Measurements from ENCODE around the gene DSG1. TPM values are rescaled to one million over a fixed set of nuclear protein-coding genes. Genes with fewer than 3 reads are reported as not detected.

DSG1 gene
- total RNA-seq, 1 experiment from 2014 or later, result not detected

DNA sequence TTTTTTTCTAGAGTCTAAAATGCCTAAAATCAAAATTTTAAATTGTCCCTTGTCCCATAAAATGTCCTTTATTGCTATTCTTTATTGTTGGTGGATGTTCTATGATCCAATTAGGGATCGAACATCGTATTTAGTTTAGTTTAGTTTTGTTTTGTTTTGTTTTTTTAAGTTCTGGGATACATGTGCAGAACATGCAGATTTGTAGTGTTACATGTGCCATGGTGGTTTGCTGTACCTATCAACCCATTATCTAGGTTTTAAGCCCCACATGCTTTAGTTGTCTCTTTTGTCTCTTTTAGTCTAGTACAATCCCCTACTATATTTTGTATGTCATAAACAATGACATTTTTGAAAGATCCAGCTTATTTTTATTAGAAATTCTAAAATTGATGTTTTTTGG lies 8.8 kb upstream of the DSG1 start:
- DNase-seq, result no peak
- CTCF ChIA-PET, result no interaction called here
- Mint-ChIP-seq H3K4me3 (ENCODE audit: low read depth, unreplicated experiment) (no peak overlapping the region), H3K4me1 (ENCODE audit: low read depth, unreplicated experiment) (peaks cover 10% of the 10 kb centered on the region), H3K9me3 (ENCODE audit: low read depth, unreplicated experiment) (no peaks in the 10 kb centered on the region), H3K36me3 (ENCODE audit: insufficient read depth, unreplicated experiment) (no peaks in the 10 kb centered on the region), H3K27ac (ENCODE audit: unreplicated experiment) (no peak overlapping the region), H3K27me3 (ENCODE audit: unreplicated experiment) (no peaks in the 10 kb centered on the region)
- TF ChIP-seq, protein P1, sequence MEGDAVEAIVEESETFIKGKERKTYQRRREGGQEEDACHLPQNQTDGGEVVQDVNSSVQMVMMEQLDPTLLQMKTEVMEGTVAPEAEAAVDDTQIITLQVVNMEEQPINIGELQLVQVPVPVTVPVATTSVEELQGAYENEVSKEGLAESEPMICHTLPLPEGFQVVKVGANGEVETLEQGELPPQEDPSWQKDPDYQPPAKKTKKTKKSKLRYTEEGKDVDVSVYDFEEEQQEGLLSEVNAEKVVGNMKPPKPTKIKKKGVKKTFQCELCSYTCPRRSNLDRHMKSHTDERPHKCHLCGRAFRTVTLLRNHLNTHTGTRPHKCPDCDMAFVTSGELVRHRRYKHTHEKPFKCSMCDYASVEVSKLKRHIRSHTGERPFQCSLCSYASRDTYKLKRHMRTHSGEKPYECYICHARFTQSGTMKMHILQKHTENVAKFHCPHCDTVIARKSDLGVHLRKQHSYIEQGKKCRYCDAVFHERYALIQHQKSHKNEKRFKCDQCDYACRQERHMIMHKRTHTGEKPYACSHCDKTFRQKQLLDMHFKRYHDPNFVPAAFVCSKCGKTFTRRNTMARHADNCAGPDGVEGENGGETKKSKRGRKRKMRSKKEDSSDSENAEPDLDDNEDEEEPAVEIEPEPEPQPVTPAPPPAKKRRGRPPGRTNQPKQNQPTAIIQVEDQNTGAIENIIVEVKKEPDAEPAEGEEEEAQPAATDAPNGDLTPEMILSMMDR (IDR thresholded peaks at IDR 0.05; ENCODE audit: unreplicated experiment), result no peak
- intact Hi-C loops (cut with micrococcal nuclease; ENCODE audit: unreplicated experiment), result no loop called here
- no TSS peak for BruUV-seq (replicated peaks)

DNA sequence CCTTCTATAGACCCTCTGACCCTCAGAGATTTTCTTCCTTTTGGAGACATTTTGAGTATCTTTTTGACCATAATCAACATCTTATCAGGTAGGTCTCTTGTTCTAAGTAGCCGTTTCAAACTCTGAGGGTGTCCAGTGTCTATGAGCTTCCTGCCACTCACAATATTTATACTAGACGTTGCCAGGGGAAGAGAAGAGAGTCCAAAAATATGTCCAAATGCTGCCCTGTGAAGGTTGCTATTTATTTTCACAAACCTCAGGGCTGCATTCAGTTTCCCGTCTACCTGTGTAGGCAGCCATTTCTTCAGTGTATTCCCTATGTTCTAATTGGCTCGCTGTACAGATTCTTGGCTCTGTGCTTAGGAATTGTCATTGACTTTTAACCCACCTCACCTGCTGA lies 986 bp upstream of the DSG1 start:
- H3K36me3 Mint-ChIP-seq (ENCODE audit: insufficient read depth, unreplicated experiment), result no peaks in the 10 kb centered on the region
- no peaks in the 10 kb centered on the region for H3K9me3 Mint-ChIP-seq (ENCODE audit: low read depth, unreplicated experiment)
- H3K4me3 Mint-ChIP-seq (ENCODE audit: low read depth, unreplicated experiment), result no peak overlapping the region
- intact Hi-C loops (cut with micrococcal nuclease; ENCODE audit: unreplicated experiment), result no loop called here
- no TSS peak for BruUV-seq (replicated peaks)
- no peak for DNase-seq
- no peaks in the 10 kb centered on the region for H3K4me1 Mint-ChIP-seq (ENCODE audit: low read depth, unreplicated experiment)
- TF ChIP-seq, protein P1 (IDR thresholded peaks at IDR 0.05; ENCODE audit: unreplicated experiment), result no peak
- no peaks in the 10 kb centered on the region for H3K27me3 Mint-ChIP-seq (ENCODE audit: unreplicated experiment)
- H3K27ac Mint-ChIP-seq (ENCODE audit: unreplicated experiment), result no peak overlapping the region
- CTCF ChIA-PET, result no interaction called here

DNA sequence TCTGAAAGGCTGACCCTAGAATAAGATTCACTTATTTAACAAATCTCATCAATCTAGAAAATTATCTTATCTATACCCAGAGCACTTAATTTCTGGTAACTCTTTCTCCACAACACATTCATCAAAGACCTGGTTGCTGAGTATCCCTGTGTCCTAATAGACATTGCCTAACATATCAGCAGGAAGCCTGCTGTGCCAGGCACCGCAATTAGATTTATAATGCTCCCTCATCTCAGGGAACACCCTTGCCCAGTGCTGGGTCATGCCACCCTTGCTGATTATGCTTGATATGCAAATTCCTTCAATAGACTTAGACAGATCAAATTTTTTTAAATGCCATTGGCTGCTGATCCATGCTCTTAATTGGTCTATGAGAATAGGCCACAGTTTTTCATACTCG lies 3.8 kb downstream of the DSG1 start:
- no peaks in the 10 kb centered on the region for H3K9me3 Mint-ChIP-seq (ENCODE audit: low read depth, unreplicated experiment)
- intact Hi-C loops (cut with micrococcal nuclease; ENCODE audit: unreplicated experiment), result no loop called here
- no peak for DNase-seq
- no peak overlapping the region for H3K27ac Mint-ChIP-seq (ENCODE audit: unreplicated experiment)
- no peaks in the 10 kb centered on the region for H3K4me1 Mint-ChIP-seq (ENCODE audit: low read depth, unreplicated experiment)
- H3K36me3 Mint-ChIP-seq (ENCODE audit: insufficient read depth, unreplicated experiment), result no peaks in the 10 kb centered on the region
- TF ChIP-seq, protein P1 (IDR thresholded peaks at IDR 0.05; ENCODE audit: unreplicated experiment), result no peak
- H3K4me3 Mint-ChIP-seq (ENCODE audit: low read depth, unreplicated experiment), result no peak overlapping the region
- no TSS peak for BruUV-seq (replicated peaks)
- CTCF ChIA-PET, result no interaction called here
- H3K27me3 Mint-ChIP-seq (ENCODE audit: unreplicated experiment), result no peaks in the 10 kb centered on the region

DNA sequence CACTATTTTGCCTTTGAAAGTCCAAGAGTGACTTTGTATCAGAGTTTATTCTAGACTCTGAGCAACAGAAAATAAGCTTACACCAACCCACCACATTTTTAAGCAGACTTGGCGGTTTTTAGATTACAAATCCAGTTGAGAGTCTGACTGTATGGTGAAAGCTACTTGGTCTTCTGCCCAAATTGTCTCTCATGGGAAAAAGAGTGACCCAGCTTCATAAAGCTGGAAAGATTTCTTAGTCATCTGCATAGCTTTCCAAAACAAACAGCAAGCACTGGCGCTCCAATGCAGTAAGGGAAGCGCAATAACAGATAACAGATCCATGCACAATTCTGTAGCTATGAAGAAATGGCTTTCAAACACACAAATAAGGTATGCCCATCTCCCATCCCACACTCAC lies 7.1 kb downstream of the DSG1 start:
- no peak for DNase-seq
- BruUV-seq (replicated peaks), result no TSS peak
- Mint-ChIP-seq H3K27me3 (ENCODE audit: unreplicated experiment) (no peaks in the 10 kb centered on the region), H3K4me1 (ENCODE audit: low read depth, unreplicated experiment) (no peaks in the 10 kb centered on the region), H3K36me3 (ENCODE audit: insufficient read depth, unreplicated experiment) (no peaks in the 10 kb centered on the region), H3K27ac (ENCODE audit: unreplicated experiment) (no peak overlapping the region), H3K9me3 (ENCODE audit: low read depth, unreplicated experiment) (no peaks in the 10 kb centered on the region), H3K4me3 (ENCODE audit: low read depth, unreplicated experiment) (no peak overlapping the region)
- TF ChIP-seq, protein P1 (IDR thresholded peaks at IDR 0.05; ENCODE audit: unreplicated experiment), result no peak
- CTCF ChIA-PET, result no interaction called here
- intact Hi-C loops (cut with micrococcal nuclease; ENCODE audit: unreplicated experiment), result no loop called here
